22Rv1 (cell line): Measurements from ENCODE around the gene HS3ST6.
"Not testable (repeated sequence)": the region's sequence is repeated elsewhere in the genome, so short reads cannot be mapped to it uniquely, and the experiment has no call there.

ENCODE experiments used
- H3K27ac ChIP-seq: fragments of 450-650 bp; 2 replicates; pipeline ENCODE4 v1.5.1; 2017
- CTCF ChIP-seq: fragments of 450-650 bp; IDR thresholded peaks from 2 replicates; pipeline ENCODE4 v1.5.1; 2017; ENCODE audit warnings: mild to moderate bottlenecking
- ZFX ChIP-seq: fragments of 450-650 bp; IDR thresholded peaks from 2 replicates; pipeline ENCODE4 v1.6.1; 2017; ENCODE audit warnings: antibody characterized with exemption, borderline replicate concordance

HS3ST6 gene

GRCh38 chr16:1902547-1903219 lies 15.5 kb downstream of the HS3ST6 start:
- H3K27ac ChIP-seq = no peak overlapping the region
- TF ChIP-seq ZFX (no peak), CTCF (no peak)

GRCh38 chr16:1900452-1900774 lies 17.8 kb downstream of the HS3ST6 start:
- TF ChIP-seq ZFX (no peak), CTCF (no peak)
- no peak overlapping the region for H3K27ac ChIP-seq

- TF ChIP-seq CTCF = no peak; the same call in 1 of the 2 replicates
- H3K27ac ChIP-seq = no peak overlapping the region
Measured at GRCh38 chr16:1899641-1900451, 18.4 kb downstream of the HS3ST6 start.

GRCh38 chr16:1897692-1898091 lies 20.5 kb downstream of the HS3ST6 start:
- not testable (repeated sequence) for H3K27ac ChIP-seq

GRCh38 chr16:1895949-1896675 lies 22.1 kb downstream of the HS3ST6 start:
- no peak overlapping the region for H3K27ac ChIP-seq
- TF ChIP-seq CTCF (no peak), ZFX (no peak)

- TF ChIP-seq CTCF (no peak), ZFX (no peak)
Measured at GRCh38 chr16:1895068-1895467, 23.1 kb downstream of the HS3ST6 start.

GRCh38 chr16:1890708-1891050 lies 27.5 kb downstream of the HS3ST6 start:
- no peak for TF ChIP-seq ZFX
- no peak for TF ChIP-seq CTCF

More at GRCh38 chr16:1895068-1895467, 23.1 kb downstream of the HS3ST6 start:
- no peak overlapping the region for H3K27ac ChIP-seq

More at GRCh38 chr16:1890708-1891050, 27.5 kb downstream of the HS3ST6 start:
- no peak overlapping the region for H3K27ac ChIP-seq
